D721Med (cell line): ENCODE results near the gene EHF.
"Not testable (repeated sequence)": the region's sequence is repeated elsewhere in the genome, so short reads cannot be mapped to it uniquely, and the experiment has no call there.

Experiments used
- DNase-seq: peaks from one replicate; pipeline ENCODE4 v3.0.0; 2011; ENCODE audit warnings: low spot score; ENCODE audit not compliant: insufficient read length
- FAIRE-seq: peaks from 2 replicates; lab custom pipeline; 2011; peaks lifted over from hg19 to GRCh38; lab: Jason Lieb, UNC
- TF ChIP-seq, protein P1 (sequence below): IDR thresholded peaks from 2 replicates; pipeline ENCODE4 v1.5.1; 2012; ENCODE audit warnings: mild to moderate bottlenecking, control low read depth; ENCODE audit not compliant: insufficient read depth; ENCODE audit errors: missing control alignments

Gene EHF

DNA sequence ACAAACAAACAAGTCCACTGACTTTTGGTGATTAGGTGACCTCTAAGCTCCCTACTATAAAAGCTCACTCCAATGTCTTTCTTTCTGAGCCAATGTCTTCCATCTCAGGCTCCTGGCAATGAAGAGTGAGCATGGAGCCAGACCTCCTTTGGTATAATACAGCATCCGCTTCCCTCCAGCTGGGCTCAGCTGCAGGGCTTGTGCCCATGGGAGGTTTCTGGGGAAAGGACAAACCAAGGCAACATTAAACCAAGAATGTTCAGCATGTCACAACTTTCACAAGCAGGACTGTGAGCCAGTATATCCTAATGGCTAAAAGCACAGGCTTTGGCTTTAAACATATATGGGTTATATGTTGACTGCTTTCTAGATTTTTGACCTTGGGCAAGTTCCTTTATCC, 58.8 kb downstream of the EHF start:
- FAIRE-seq: no peak
- DNase-seq: no peak
- TF ChIP-seq, protein P1, sequence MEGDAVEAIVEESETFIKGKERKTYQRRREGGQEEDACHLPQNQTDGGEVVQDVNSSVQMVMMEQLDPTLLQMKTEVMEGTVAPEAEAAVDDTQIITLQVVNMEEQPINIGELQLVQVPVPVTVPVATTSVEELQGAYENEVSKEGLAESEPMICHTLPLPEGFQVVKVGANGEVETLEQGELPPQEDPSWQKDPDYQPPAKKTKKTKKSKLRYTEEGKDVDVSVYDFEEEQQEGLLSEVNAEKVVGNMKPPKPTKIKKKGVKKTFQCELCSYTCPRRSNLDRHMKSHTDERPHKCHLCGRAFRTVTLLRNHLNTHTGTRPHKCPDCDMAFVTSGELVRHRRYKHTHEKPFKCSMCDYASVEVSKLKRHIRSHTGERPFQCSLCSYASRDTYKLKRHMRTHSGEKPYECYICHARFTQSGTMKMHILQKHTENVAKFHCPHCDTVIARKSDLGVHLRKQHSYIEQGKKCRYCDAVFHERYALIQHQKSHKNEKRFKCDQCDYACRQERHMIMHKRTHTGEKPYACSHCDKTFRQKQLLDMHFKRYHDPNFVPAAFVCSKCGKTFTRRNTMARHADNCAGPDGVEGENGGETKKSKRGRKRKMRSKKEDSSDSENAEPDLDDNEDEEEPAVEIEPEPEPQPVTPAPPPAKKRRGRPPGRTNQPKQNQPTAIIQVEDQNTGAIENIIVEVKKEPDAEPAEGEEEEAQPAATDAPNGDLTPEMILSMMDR: no peak

DNA sequence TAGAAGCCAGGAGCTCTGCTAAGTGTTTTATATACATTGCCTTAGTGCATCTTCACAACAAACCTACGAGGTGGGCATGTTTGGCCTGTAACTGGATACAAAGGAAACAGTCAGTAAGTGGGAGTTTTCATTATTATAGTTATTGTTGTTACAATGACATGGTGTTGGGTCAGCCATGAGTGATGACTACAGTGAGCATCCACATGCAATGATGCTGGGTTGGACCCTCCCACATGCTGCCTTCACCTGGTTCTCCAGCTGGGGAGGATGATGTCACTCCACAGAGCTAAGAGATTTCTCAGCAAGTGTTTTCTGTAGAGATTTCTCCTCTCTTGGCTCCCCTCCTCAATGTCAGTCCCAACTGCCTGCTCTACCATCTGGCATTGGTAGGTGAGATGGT, 59.3 kb downstream of the EHF start:
- DNase-seq (no peak), FAIRE-seq (no peak)
- TF ChIP-seq, protein P1: no peak

DNA sequence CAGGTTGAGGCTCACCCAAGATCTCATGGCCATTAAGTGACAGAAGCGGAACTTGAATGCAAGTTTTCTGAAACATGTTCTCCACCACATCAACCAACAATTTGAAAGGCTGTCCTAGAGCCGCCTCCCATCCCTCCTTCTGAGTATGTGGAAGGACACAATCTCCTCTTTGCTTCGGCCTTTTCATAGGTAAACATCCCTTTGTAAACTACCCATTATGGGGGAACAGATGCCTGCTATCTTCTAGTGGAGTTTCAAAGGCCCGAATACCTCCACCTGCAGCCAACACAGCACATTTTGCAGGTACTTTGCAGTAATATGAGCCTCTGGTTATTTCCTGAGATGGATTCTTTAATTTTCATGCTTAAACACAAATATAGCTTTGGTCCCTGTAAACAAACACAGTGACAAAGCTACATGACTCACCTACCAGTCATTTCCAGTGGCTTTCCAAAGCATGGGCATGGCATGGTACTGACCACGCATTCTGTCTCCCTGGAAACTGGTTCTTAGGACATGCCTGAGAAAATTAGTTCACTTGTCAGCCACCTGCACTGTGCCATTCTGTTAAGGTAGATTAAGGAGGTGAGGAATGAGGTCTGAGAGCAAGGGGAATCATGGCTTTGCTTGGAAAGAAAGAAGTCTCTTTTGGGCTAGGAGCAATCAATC, 60.2 kb downstream of the EHF start:
- DNase-seq: no peak
- TF ChIP-seq, protein P1: no peak
- no peak for FAIRE-seq

DNA sequence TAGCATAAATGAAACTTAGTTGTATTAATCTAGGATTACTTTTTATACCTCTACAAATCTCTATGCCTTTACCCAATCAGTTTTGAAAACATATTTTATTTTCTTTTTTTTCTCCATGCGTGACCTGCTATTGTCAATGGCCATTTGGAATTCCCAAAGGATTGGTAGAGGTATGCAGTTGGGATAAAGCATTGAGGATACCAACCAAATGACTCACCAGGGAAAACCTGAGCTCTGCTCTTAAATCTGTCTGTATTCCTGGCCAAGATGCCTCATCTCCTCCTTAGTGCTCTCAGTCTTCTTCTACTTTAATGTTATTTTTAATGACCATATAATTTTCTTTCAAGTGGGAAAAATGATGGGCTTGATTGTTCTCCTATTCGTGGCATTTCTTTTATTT, 61.9 kb downstream of the EHF start:
- DNase-seq: no peak
- no peak for FAIRE-seq
- TF ChIP-seq, protein P1: no peak

DNA sequence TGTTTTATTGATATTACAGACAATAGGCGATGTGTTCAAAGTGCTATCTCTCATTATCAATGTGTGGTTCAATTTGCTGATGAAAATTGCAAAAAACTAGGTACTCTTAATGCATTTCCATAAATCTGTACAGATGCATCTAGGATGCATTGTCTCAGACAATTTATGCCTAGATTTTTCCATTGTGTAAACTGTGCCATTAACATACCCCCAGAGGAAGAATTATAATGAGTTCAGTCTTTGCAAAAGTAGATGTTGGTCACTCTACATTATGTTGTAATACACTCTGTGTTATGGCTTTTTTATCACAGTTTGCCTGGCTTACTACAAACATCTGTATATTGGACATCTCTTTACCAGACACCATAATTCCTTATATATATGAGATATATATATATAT, 62.5 kb downstream of the EHF start:
- TF ChIP-seq, protein P1: no peak
- DNase-seq (no peak), FAIRE-seq (no peak)

DNA sequence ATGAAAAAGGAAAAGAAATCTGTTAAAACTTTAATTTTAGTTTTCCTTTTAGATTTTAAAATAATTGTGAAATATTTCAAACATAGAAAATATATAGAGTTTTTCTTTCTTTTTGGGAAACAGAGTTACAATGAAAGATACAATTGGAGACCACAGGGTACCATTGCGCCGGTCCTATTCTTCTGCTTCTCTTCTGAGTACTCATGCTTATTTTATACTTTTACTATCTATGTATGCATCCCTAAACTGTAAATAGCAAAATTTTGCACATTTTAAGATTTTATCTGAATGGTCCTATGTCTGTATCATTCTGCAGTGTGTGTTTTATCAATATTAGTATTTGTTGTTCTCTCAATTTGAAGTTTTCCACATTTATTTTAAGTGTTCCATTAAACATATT, 65.0 kb downstream of the EHF start:
- FAIRE-seq: no peak
- no peak for DNase-seq
- TF ChIP-seq, protein P1: no peak

DNA sequence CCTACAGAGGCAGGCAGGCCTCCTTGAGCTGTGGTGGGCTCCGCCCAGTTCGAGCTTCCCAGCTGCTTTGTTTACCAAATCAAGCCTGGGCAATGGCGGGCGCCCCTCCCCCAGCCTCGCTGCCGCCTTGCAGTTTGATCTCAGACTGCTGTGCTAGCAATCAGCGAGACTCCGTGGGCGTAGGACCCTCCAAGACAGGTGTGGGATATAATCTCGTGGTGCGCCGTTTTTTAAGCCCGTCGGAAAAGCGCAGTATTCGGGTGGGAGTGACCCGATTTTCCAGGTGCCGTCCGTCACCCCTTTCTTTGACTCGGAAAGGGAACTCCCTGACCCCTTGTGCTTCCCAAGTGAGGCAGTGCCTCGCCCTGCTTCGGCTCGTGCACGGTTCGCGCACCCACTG, 71.4 kb downstream of the EHF start:
- not testable (repeated sequence) for FAIRE-seq, DNase-seq
